IPS DF 4.7 (cell line): ENCODE measurements around the gene CAPZA3.
"Not testable (repeated sequence)": the region's sequence is repeated elsewhere in the genome, so short reads cannot be mapped to it uniquely, and the experiment has no call there.

Source experiments
- DNase-seq: peaks from one replicate; pipeline ENCODE4 v3.0.0-alpha.2; 2013; ENCODE audit warnings: low spot score; ENCODE audit errors: extremely low read depth

CAPZA3 gene, protein sequence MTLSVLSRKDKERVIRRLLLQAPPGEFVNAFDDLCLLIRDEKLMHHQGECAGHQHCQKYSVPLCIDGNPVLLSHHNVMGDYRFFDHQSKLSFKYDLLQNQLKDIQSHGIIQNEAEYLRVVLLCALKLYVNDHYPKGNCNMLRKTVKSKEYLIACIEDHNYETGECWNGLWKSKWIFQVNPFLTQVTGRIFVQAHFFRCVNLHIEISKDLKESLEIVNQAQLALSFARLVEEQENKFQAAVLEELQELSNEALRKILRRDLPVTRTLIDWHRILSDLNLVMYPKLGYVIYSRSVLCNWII

DNA sequence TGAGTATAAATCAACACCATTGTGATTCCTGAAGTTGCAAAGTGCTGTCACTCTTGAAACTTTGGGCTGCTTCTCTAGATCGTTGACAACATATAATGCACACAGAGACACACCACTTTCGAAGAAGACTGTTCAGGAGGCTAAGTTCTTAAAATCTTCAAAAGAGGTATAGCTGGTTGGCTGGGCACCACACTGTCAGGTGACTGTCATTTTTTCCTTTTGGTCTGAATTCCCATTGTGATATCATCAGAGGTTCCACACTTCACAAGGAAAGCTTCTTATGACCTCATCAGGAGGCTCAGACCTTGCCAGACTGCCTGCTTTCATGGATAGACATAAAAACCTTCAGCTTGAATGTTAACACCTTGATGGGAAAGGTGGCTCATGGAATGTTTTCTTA lies at the start of gene CAPZA3, which contains the start of gene PLCZ1:
Gene CAPZA3 (plus strand): TSS at position 301 of the 400 bp plus-strand sequence. CDS start 150 bp downstream, outside the sequence.
Gene PLCZ1 (minus strand): TSS at position 194 of the 400 bp plus-strand sequence. CDS start 641 bp downstream, outside the sequence.
- no peak for DNase-seq

GRCh38 chr12:18689771-18690170 lies 48.1 kb upstream of the CAPZA3 start:
- no peak for DNase-seq

DNA sequence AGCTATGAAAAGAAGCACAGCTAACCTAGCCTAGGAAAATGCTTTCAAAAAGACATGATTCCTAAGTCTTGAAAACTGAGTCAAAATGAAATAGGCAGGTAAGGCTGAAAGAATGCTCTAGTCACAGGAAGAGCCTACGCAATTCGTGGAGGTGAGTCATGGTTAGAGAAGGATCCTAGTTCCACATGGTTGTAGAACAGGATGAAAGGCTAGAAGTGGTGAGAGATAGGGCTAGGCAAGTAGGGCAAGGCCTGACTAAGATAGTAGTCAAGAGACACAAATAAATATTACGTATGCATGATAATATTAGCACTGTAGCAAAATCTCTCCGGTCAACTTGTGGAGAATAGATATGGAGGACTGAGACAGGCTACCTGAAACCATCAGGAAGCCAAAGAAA lies 47.3 kb upstream of the CAPZA3 start:
- no peak for DNase-seq

DNA sequence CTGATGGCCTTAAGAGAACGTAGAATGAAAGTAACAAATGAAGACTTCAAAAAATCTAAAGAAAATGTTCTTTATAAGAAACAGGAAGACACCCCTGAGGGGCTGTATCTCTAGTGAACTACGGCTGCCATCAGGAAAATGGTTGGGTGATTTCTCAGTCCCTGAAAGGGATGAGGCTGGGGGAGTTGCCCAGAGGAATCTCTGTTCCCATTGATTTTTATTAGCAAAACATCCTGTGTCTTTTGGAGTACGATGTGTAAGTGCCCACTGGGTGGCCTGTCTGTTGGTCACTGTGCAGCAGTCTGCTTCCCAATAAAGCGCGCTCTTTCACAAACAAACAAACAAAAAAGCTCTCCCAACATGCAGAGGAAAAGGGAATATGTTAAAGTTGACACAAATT lies 43.9 kb upstream of the CAPZA3 start:
- DNase-seq: not testable (repeated sequence)

- DNase-seq: no peak
Observed at GRCh38 chr12:18696971-18697602, 40.8 kb upstream of the CAPZA3 start.

GRCh38 chr12:18700271-18700670 lies 37.6 kb upstream of the CAPZA3 start:
- DNase-seq: no peak

- DNase-seq: no peak
Observed at GRCh38 chr12:18703321-18703720, 34.6 kb upstream of the CAPZA3 start.

GRCh38 chr12:18703911-18704310 lies 34.0 kb upstream of the CAPZA3 start:
- DNase-seq: no peak

GRCh38 chr12:18706798-18707197 lies 31.1 kb upstream of the CAPZA3 start:
- no peak for DNase-seq

DNA sequence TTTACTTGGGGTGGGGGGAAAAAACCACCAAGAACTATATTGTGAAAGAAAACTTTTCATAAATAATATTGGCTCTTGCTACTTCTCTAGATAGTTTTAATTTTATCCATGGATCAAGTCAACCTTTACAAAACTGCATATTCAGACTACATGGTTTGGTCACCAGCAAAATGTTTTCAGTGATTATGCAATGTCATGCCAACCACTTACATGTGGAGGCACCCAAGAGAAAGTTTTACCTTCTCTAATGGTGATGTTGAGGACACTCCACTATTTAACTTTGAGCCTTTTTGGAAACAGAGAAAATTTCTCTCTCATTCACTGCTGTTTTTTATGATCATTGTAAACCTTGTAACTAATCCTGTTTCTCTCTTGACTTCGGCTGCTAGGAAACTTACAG lies 21.7 kb upstream of the CAPZA3 start:
- no peak for DNase-seq

GRCh38 chr12:18718462-18718861 lies 19.5 kb upstream of the CAPZA3 start:
- no peak for DNase-seq

- no peak for DNase-seq
Observed at GRCh38 chr12:18719922-18720510, 17.9 kb upstream of the CAPZA3 start.

- no peak for DNase-seq
Observed at GRCh38 chr12:18720690-18721089, 17.2 kb upstream of the CAPZA3 start.

- DNase-seq: no peak
Observed at GRCh38 chr12:18721452-18721851, 16.5 kb upstream of the CAPZA3 start.

DNA sequence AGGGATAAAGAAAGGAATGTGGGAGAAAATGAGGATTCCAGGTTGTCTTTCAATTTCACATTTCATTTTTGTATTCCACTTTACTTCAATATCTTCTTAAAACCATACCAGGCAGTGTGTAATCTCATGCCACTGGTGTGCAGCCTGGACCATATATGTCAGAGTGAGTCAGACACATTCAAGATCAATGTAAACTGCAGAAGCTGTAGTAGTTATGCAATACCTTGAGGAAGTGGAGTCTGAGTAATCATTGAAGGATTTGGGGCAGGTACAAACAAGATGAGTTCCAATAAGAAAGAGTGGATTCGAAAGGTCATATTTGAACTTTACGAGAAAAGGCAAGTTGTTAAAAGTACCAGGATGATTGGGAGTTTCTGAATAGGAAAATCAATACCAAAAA lies 14.2 kb upstream of the CAPZA3 start:
- DNase-seq: no peak

DNA sequence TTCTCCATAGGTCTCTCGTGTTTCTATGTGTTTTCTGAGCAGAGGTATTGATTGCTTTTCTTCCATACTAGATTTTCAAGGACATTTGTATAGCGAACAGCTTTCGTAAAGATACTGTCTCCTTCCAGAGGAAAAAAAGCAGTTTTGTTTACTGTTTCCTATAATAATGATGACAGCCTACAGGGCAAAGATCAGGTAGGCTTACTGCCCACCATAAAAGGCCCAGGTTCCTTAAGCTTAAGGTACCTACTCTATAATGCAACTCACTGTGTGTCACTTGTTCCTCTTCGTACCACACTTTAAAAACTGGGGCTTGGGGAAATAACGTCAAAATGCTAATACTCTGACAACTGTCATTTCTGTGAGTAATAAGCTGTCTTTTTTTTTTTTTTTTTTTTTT lies 6.8 kb upstream of the CAPZA3 start:
- DNase-seq: no peak

DNA sequence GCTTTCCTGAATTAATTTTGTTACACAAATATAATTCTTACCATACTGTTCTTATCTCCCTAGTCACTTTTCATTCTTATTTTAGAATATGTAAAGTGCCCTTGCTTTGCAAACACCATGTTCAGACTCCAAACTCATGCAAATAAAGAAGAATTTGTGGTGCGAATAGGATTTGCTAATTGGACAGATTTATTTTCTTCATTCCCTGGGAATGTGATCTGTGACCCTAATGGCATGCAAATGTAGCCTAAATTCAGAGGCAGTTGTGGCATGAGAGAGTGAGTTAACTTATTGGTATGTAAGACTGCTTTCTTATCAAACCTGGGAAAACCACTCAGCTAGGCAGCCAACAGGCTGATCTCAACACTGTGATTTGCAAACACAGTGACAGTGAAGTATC lies 10.0 kb downstream of the CAPZA3 start:
- DNase-seq: no peak

- no peak for DNase-seq
Observed at GRCh38 chr12:18749386-18749957, 11.6 kb downstream of the CAPZA3 start.

DNA sequence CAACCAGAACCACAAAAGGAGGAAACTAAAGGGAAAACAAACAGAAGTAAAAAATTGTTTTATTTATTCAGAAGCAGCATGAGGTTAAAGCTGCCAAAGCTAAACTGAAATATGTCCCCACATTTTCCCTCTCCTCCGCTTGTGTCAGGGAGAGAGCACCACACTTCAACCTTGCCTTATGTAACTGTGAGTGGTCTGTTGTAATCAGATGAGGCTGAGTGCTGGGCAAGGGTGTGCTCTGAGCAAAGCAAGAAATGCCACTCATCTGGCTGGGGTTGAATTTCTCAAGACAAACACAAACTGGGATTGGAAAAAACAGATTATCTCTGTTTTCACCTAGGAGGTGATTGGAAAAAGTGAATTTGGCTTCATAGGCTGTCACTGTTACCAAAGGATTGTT lies 12.2 kb downstream of the CAPZA3 start:
- no peak for DNase-seq

DNA sequence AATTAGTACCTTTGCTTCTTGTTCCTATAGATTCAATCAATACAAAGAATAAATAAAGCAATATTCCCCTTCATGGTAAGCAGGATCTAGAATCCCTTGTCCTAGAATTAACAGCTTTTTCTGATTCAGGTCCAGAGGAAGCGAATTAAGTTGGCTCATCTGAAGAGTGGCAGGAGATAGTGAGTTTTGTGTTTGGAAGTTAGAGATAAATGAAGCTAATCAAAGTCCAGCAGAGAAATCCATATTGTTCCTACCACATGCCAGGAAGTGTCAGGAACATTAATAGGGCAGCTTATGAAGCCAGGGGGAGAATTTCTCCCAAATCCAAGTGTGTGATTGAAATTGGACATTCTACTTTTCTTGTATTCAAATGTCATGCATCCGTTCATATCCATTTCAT lies 13.9 kb downstream of the CAPZA3 start:
- no peak for DNase-seq

GRCh38 chr12:18752280-18752920 lies 14.5 kb downstream of the CAPZA3 start:
- DNase-seq: no peak

DNA sequence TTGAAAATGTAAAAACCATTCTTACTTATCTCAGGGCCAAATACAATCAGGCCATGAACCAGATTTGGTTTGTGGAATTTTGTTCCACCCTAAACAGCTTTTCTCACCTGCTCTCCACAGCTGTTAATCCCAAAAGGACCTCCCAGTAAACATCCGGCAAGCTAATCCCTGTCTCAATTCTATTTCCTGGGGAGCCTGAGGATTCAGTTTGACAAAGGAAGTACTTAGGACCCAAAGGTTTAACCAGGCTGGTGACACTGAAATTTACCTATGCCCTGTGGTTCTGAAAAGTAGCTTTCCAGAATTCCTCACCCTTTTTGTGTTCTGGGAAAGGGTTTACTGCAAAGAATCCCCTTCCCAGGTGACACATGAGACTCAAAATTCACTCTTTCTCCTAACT lies 15.0 kb downstream of the CAPZA3 start:
- no peak for DNase-seq
